GM19324 (cell line): Measurements from ENCODE around the gene HCN3.
"Not testable (repeated sequence)": the region's sequence is repeated elsewhere in the genome, so short reads cannot be mapped to it uniquely, and the experiment has no call there.

Source experiments
- ATAC-seq: cut with Tn5 transposase; IDR thresholded peaks from one replicate; pipeline ENCODE4 v1.9.1; 2021; ENCODE audit warnings: mild to moderate bottlenecking, moderate library complexity; ENCODE audit not compliant: unreplicated experiment, low FRiP score

Gene HCN3

GRCh38 chr1:155277070-155277901 is at the start of gene HCN3:
Gene HCN3 (plus strand): TSS chr1:155277463. CDS start chr1:155277591, 128 bp downstream.
- peak; percentile 73 for ATAC-seq

- ATAC-seq, result no peak
Observed at GRCh38 chr1:155228096-155228427, 49.2 kb upstream of the HCN3 start.

- not testable (repeated sequence) for ATAC-seq
Observed at GRCh38 chr1:155231302-155231701, 46.0 kb upstream of the HCN3 start.

GRCh38 chr1:155232001-155232978 is 45.0 kb upstream of the HCN3 start:
- ATAC-seq, result not testable (repeated sequence)

- not testable (repeated sequence) for ATAC-seq
Observed at GRCh38 chr1:155233502-155233901, 43.8 kb upstream of the HCN3 start.

GRCh38 chr1:155235375-155235774 is 41.9 kb upstream of the HCN3 start:
- not testable (repeated sequence) for ATAC-seq

GRCh38 chr1:155236451-155236850 is 40.8 kb upstream of the HCN3 start:
- no peak for ATAC-seq

- ATAC-seq, result no peak
Observed at GRCh38 chr1:155241069-155241679, 36.1 kb upstream of the HCN3 start.

- no peak for ATAC-seq
Observed at GRCh38 chr1:155241841-155242264, 35.4 kb upstream of the HCN3 start.

- no peak for ATAC-seq
Observed at GRCh38 chr1:155242805-155243358, 34.4 kb upstream of the HCN3 start.

GRCh38 chr1:155244368-155245162 is 32.7 kb upstream of the HCN3 start:
- peak; percentile 91 for ATAC-seq

GRCh38 chr1:155245163-155245524 is 32.1 kb upstream of the HCN3 start:
- ATAC-seq, result no peak

- not testable (repeated sequence) for ATAC-seq
Observed at GRCh38 chr1:155246796-155247195, 30.5 kb upstream of the HCN3 start.

- ATAC-seq, result no peak
Observed at GRCh38 chr1:155247667-155248553, 29.4 kb upstream of the HCN3 start.

- no peak for ATAC-seq
Observed at GRCh38 chr1:155250246-155250632, 27.0 kb upstream of the HCN3 start.

- peak; percentile 67 for ATAC-seq
Observed at GRCh38 chr1:155250633-155251449, 26.4 kb upstream of the HCN3 start.

GRCh38 chr1:155251566-155251965 is 25.7 kb upstream of the HCN3 start:
- ATAC-seq, result no peak

- no peak for ATAC-seq
Observed at GRCh38 chr1:155253208-155253607, 24.1 kb upstream of the HCN3 start.
